HG02642 (cell line): ENCODE measurements around the gene RGS6.

Experiments
- ATAC-seq: cut with Tn5 transposase; IDR thresholded peaks from one replicate; pipeline ENCODE4 v1.9.1; 2021; ENCODE audit warnings: mild to moderate bottlenecking; ENCODE audit not compliant: unreplicated experiment, poor library complexity

Gene RGS6

DNA sequence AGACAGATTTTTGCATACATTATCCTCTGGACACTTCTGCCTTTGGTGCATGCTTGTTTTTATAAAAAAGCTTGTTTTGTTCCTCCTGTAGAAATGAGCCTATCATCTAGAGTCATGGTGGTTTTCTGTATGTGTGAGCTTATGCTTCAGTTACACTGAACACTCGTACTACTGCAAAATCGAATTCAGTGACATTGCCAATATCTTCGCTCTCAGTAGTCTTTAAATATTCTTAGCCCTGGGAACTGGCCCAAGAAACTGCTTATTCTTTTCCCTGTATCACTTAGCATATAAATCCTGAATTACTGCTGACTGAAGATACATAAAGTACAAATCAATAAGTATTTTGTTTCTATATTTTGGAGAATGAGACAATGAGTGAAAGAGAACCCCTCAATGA is 70.5 kb downstream of the RGS6 start:
- ATAC-seq = no peak

GRCh38 chr14:72008666-72009065 is 76.4 kb downstream of the RGS6 start:
- ATAC-seq = no peak

DNA sequence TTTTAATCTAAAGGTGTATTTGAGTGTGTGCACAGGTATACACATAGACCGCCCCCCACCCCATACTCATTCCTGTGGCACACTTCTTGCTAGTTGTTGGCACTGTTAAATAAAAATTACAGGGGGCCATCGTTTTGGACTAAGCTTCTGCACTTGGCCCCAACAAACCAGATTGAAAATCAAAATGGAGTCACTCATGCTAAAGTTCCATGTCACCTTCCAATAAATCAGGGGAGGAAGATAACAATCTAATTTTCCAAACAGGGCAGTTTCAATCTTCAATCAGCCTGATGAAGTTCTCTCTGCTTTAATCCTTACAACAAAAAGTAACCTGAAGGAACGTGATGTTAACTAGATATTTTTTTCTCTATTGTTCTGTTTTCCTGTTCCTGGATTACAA is 78.2 kb downstream of the RGS6 start:
- no peak for ATAC-seq

DNA sequence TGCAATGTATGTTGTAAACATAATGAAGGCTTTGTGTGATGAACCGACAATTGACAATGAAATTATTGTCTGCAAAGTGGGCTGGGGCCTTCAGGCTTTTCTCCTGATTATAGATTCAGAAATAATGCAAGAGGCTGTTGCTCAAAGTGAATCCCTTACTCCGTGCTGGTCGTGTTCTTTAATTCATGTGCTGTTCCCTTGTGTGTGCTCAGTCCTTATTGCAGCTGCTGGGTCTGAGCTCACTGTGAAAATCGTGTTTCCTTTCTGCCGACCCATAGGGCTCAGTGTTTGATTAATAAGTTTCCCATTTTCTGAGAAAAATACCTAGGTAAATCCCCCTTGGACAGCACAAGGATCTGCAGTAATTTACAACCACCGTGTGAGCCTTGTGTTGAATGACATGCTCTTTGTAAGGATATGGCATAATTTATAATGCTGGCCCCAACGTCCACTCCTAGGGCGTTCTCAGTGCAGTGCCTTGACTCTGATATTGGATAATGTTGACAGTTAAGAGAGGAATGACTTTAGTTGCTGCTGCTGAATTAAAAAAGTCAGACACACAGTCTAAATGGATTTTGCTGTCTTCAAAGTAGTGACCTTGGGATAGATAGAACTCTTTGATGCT is 81.6 kb downstream of the RGS6 start:
- ATAC-seq = no peak

GRCh38 chr14:72014486-72014885 is 82.3 kb downstream of the RGS6 start:
- ATAC-seq = no peak

GRCh38 chr14:72017290-72017689 is 85.1 kb downstream of the RGS6 start:
- ATAC-seq = no peak

DNA sequence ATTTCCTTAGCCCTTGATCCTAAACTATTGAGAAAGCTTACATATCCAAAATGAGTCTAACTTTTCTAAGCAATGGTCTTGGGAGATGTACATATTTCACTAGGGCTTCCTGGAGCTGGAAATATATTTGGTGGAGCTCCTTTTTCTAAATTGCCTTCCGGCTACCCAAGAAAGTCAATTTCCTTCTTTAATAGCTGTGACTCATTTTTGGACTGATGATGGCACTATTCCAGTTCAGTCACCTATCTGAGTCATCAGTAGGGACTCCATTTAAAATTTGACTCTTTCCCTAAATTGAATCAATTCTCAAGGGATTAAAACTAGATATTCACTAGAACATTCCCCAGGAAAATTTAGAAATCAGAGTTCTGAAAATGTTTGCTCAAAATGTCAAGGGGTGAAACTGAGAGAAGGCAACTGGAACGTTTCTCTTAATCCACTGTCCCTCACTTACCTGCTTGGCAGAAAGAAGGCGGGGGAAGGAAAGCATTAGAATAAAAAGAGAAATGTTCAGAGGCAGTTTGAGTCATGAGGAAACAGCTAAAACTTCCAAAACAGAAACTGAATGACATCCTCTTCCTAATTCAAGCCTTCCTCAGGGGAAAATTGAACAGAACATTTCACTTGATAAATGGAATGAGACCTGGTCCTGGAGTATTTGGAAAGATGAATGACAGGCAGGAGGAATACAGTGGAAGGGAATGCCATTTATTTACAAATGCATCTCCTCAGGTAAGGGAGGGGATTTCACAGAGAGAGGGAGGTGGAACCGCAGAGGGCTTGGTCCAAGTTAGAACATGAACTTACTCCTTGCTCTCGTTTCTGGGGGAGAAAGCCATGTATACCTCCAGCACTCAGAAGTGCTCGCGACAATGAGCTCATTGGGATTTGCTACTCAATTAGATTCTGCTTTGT is 91.2 kb downstream of the RGS6 start:
- no peak for ATAC-seq

DNA sequence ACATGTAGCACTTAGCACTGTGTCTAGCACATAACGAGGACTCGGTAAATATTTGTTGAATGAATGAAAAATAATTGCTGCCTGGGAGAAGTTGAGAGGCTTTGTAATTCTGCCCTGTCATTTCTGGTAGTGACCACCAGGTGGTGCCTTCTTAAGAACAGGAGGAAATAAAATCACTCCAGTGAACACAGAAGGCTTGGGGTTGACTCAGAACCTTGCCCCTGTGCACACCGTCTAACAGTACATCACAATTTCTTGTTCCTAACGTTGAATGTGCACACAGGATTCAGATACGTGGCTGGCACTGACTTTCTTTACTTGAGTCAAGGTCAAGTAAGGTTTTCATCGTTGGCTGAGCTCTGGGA is 91.8 kb downstream of the RGS6 start:
- no peak for ATAC-seq

- no peak for ATAC-seq
These were observed 92.3 kb downstream of the RGS6 start for GRCh38 chr14:72024504-72024903.

DNA sequence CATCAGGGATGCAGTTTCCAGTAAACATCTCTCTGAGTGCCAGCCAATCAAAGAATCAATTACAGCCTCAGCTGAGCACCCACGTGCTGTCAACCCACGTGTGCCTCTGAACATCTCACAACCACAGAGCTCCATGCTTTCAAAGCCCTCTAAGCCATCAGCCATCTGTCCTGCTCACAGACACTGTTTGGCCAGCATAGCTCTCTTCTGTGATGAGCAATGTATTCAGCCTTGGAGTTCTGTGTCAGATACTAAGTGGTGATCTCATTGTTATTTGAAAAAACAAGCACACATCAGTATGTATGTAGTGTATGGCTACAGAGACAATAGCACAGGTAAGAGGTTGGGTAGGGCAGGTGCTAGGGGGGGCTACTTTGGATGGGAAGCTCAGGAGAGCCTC is 94.3 kb downstream of the RGS6 start:
- no peak for ATAC-seq

- ATAC-seq = no peak
These were observed 94.8 kb downstream of the RGS6 start for GRCh38 chr14:72027061-72027460.

DNA sequence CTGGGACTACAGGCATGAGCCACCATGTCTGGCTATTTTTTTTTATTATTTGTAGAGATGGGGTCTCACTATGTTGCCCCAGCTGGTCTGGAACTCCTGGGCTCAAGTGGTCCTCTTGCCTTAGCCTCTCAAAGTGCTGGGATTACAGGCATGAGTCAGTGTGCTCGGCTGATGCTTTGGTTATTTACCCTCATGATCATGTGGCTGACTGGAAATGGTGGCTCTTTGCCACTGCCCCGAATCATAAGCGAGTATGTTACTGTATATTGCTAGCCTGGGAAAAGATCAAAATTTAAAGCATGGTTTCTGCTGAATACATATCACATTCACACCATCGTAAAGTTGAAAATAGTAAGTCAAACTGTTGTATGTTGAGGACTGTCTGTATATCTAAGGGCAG is 101.1 kb downstream of the RGS6 start:
- no peak for ATAC-seq

DNA sequence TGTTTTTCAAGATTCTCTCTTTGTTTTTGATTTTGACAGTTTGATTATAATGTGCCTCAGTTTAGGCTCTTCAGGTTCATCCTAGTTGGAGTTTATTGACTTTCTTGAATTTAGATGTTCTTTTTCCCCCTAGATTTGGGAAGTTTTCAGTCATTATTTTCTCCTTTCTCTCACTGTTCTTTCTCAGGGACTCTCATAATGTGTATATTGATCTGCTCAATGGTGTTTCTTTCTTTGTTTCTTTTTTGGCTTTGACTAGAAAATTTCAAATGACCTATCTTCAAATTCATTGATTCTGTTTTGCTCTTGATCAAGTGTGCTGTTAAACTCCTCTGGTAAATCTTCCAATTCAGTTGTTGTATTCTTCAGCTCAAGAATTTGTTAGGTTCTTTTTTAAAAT is 108.3 kb downstream of the RGS6 start:
- ATAC-seq = no peak

GRCh38 chr14:72045271-72045670 is 113.0 kb downstream of the RGS6 start:
- ATAC-seq = no peak

- ATAC-seq = no peak
These were observed 113.7 kb downstream of the RGS6 start for GRCh38 chr14:72045885-72046284.

GRCh38 chr14:72049462-72049861 is 117.2 kb downstream of the RGS6 start:
- ATAC-seq = no peak

DNA sequence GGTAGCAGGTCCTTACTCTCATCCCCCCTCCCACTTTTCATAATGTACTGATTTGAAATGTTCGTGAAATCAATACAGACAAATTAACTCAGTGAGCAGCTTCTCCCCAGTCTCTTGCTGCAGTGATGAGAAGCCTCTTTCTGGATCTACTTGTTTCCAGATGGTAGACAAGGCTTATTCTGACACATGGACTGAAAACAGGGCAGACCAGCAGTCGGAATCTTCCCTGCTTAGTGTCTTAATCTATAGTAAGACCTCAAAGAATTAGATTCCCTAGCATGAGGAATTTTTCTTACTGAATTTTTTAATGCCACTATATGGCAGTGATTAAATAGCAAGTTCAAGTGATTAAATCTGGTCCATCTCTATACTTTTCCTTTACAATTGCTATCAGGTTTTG is 120.1 kb downstream of the RGS6 start:
- no peak for ATAC-seq

DNA sequence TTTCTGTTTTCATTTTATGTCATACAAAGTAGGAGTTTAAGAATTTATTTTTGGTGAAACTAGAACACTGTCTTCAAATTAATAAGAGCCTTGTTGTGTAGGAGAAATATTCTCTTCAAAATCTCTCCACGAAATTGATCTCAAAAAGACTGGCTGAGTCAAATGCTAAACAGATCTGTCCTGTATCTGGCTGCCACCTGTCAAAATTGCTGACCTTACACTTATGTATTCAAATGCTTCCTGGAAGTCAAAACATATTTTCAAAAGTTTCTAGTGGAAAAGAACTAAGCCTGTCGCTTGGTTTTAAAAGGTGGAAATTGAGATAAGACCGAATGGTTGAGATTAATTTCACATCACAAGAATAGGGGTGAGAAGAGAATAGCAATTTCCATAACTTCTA is 121.4 kb downstream of the RGS6 start:
- no peak for ATAC-seq

- no peak for ATAC-seq
These were observed 122.7 kb downstream of the RGS6 start for GRCh38 chr14:72054911-72055310.

GRCh38 chr14:72057701-72058285 is 125.6 kb downstream of the RGS6 start:
- no peak for ATAC-seq

DNA sequence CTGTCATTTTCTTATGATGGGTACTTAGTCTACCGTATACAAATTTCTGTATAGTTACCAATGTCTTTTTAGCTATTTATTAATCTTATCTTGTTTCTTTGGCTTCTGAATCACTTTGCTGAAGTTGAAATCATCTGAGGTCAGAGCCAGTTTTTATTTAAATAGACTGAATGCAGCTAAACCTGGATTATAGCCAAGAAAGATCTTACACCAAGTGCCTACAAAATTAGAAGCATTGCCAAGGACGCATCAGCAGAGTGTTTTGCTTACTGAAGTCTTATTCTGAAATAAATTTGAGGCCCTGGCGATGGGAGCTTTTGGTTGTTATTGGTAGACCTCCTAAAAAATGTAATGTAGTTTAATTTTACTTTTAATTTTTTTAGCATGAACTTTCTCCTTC is 128.2 kb downstream of the RGS6 start:
- no peak for ATAC-seq

DNA sequence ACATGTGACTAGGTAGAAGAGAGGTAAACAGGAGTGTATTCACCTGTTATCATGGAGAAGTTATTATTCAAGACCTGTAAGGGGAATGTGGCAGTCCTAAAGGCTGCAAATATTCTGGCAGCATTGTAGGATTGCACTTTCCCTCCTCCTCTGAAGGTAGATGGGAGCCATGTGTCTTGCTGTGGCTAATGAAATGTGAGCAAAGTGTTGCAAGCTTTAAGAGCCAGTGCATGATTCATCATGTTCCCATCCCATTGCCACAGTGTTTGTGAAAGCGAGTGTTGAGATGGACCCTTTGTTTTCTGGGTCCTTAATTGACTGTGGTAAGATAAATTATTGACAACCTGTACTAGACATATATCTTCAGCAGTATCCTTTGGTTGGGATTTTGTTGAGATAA is 128.7 kb downstream of the RGS6 start:
- ATAC-seq = no peak
